Activated naive CD4-positive, alpha-beta T cell treated with anti-CD3 and anti-CD28 coated beads, Interleukin-2, amount 10 ng/mL, durations not matched to agents 7 days and 5 days (primary cell): ENCODE results near the gene GNPTAB.
A peak's percentile ranks its signal among the peaks of the same experiment; 100 is the strongest.

Source experiments
- CTCF ChIA-PET: fragments of 350-600 bp; sonication (Branson Sonifier 250); formaldehyde crosslinking; loops from one replicate; lab custom pipeline; 2021; ENCODE audit warnings: antibody characterized with exemption; lab: Charles Lee
- DNase-seq: peaks from one replicate; pipeline ENCODE4 v3.0.0-alpha.2; 2020
- H3K27ac Mint-ChIP-seq: one replicate; pipeline ENCODE4 v1.8.0; 2021; ENCODE audit warnings: mild to moderate bottlenecking, moderate library complexity, mixed read lengths
- H3K27me3 Mint-ChIP-seq: one replicate; pipeline ENCODE4 v1.8.0; 2021; ENCODE audit warnings: mild to moderate bottlenecking, mixed read lengths
- H3K36me3 Mint-ChIP-seq: one replicate; pipeline ENCODE4 v1.8.0; 2021; ENCODE audit warnings: mixed read lengths
- H3K4me1 Mint-ChIP-seq: one replicate; pipeline ENCODE4 v1.8.0; 2021; ENCODE audit warnings: mixed read lengths
- H3K4me3 Mint-ChIP-seq: one replicate; pipeline ENCODE4 v1.8.0; 2021; ENCODE audit warnings: mild to moderate bottlenecking, moderate library complexity, mixed read lengths
- H3K9me3 Mint-ChIP-seq: one replicate; pipeline ENCODE4 v1.8.0; 2021; ENCODE audit warnings: mixed read lengths

Gene GNPTAB

DNA sequence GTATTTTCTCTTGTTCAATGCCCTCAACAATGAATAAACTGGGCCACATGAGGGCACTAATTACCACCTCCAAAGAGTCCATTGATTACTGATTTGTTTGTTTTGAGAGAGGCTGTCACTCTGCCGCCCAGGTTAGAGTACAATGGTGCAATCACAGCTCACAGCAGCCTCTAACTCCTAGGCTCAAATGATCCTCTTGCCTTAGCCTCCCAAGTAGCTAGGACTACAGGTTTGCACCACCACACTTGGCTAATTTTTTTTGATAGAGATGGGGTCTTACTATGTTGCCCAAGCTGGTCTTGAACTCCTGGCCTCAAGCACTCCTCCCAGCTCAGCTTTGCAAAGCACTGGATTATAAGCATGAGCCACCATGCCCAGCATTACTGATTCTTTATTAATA is 63.2 kb downstream of the GNPTAB start:
- Mint-ChIP-seq H3K9me3 (no peaks in the 10 kb centered on the region), H3K27ac (no peak overlapping the region), H3K36me3 (peaks cover 35% of the 10 kb centered on the region), H3K27me3 (no peaks in the 10 kb centered on the region), H3K4me3 (no peak overlapping the region), H3K4me1 (peaks cover 13% of the 10 kb centered on the region)
- DNase-seq = no peak
- CTCF ChIA-PET = interaction anchor here (1.2 to 6.8 kb wide), 3 partner anchors 62 to 353 kb away, joined by 4 to 151 read pairs (median 9); partner anchors contain the start of gene GNPTAB

DNA sequence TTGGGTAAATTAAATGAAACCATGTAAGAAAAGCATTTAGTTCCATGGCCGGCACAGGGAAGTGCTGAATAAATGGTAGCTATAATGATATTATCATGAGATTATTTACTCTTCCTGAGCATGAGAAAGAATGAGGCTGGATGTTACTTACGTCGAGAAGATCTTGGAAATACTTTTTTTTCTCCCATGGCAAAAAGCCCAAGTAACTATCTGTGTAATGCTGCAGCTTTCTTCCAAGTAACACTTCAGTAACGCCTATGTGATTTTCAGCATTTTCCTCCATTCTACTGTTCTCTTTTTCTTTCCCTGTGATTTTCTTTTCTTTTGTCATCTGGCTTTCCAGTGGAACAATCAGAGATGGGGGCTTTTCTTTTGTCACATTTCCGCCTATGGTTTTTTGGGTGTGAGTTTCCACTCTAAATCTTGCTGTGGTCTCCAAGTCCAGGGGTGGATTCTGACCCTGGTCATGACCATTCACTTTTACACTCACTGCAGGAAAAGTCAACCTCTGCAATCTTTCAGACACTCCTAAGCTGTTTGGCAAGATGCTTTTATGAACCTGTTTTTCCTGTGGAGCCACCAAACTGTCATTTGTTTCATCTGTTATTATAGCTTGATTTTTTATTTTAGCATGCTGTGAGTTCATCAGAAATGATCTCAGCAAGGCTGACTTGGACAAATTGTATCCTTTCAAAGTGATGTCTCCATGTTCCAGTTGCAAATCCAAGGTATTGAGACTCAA is 66.5 kb downstream of the GNPTAB start:
- CTCF ChIA-PET = no interaction called here
- peak overlapping the region; percentile 31 for H3K27ac Mint-ChIP-seq
- no peak for DNase-seq
- no peaks in the 10 kb centered on the region for H3K27me3 Mint-ChIP-seq
- no peak overlapping the region for H3K4me3 Mint-ChIP-seq
- H3K4me1 Mint-ChIP-seq = no peaks in the 10 kb centered on the region
- H3K36me3 Mint-ChIP-seq = peaks cover 28% of the 10 kb centered on the region
- no peaks in the 10 kb centered on the region for H3K9me3 Mint-ChIP-seq

DNA sequence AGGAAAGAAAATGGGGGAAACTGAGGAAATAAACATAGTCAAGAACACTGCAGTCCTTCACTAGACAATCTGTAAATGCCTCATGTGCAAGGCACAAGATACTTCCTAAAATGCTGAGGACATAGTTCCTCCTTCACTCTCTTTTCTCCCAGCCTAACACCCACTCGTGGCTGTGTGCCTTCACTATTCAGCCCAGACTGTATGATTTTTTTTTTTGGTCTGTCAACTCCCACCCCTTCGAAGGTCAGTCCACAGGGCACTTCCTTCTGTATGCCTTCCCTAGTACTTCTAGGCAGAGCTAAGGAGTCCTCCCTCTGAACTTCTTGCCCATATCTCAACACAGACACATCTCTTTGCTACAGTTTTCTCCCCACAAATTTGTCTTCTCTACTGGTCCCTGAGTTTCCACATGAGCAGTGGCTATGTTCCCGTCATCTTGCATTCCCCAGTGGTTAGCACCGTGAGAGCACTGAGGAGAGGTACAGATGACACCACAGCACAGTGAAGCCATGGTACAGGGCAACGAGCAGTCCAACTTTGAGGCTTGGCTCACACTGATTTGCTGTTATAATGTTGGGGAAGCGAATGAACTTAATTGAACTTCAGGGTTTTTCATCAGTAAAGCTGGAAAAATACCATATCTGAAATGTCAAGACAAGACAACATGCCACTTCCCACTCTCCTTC is 67.4 kb downstream of the GNPTAB start:
- Mint-ChIP-seq H3K4me3 (no peak overlapping the region), H3K27ac (no peak overlapping the region), H3K4me1 (no peaks in the 10 kb centered on the region), H3K9me3 (no peaks in the 10 kb centered on the region), H3K27me3 (no peaks in the 10 kb centered on the region), H3K36me3 (peaks cover 31% of the 10 kb centered on the region)
- no peak for DNase-seq
- CTCF ChIA-PET = no interaction called here

DNA sequence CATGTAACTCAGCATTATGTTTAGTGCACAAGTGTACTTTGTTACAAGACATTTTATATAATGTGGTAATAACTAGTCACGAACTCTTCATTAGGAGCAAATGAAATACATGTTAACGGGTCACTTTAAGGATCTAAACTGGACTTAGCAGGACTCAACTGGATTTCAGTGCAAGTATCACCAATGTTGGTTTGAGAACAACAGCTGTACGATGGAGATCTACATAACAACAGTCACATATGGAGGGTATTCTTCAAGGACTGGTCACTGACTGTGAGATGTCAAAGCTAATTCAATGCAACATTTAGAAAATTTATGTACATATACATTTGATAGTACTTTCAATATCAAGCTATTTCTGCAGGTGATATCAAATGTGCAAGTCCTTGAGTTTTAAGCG is 69.0 kb downstream of the GNPTAB start:
- no peak overlapping the region for H3K27ac Mint-ChIP-seq
- CTCF ChIA-PET = interaction anchor here (1.1 kb wide), 1 partner anchor 12 kb away, joined by 3 read pairs; no protein-coding TSS in a partner anchor
- H3K36me3 Mint-ChIP-seq = peaks cover 31% of the 10 kb centered on the region
- H3K9me3 Mint-ChIP-seq = no peaks in the 10 kb centered on the region
- H3K4me1 Mint-ChIP-seq = no peaks in the 10 kb centered on the region
- no peak for DNase-seq
- no peak overlapping the region for H3K4me3 Mint-ChIP-seq
- H3K27me3 Mint-ChIP-seq = no peaks in the 10 kb centered on the region

DNA sequence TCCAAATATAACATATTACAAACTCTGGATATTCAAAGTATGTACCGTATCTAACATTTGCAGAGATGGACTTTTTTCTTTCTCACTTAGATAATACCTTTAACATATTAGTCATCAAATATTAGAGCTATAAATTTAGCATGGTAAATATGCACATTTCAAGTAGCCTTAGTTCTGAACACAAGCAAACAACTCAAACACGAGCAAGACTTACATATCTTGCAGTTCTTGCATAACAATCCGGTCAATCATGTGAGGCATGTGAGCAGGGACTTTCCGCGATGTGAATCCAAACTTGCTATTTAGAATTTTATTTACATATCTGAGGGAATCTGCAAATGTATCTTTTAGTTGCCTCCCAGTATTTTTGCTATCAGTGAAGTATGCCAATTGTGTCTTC is 69.4 kb downstream of the GNPTAB start:
- H3K27me3 Mint-ChIP-seq = no peaks in the 10 kb centered on the region
- H3K36me3 Mint-ChIP-seq = peaks cover 31% of the 10 kb centered on the region
- no peak overlapping the region for H3K4me3 Mint-ChIP-seq
- H3K4me1 Mint-ChIP-seq = no peaks in the 10 kb centered on the region
- DNase-seq = no peak
- H3K27ac Mint-ChIP-seq = no peak overlapping the region
- CTCF ChIA-PET = no interaction called here
- H3K9me3 Mint-ChIP-seq = no peaks in the 10 kb centered on the region

DNA sequence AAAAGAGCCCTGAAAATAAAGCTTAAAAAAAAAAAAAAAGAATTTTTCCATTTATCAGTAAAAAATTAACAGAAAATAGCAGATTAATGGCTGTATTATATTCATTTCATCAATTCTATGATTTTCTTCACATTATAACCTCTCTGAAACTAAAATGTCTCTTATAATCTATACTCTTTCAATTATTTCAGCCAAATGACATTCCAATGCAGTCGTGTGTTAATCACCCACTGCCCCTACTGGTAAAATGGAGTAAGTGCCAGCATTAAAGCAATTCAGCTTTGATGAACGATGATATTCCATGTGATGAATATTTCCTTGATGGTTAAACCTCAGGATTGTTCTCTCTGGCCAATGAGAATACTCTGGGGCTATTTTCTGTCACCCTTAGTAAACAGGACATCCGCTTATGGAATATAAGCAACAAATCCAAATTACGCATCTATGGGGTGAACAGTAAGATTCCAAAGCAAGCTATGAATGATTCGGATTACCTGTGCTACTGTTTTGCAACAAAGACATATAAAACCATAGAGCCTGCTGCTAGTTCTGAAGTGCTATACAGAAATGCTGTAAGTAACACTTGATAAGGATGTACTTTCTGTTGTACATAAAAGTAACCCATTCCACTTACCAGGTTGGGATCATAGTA is 71.2 kb downstream of the GNPTAB start:
- H3K4me1 Mint-ChIP-seq = no peaks in the 10 kb centered on the region
- H3K27me3 Mint-ChIP-seq = no peaks in the 10 kb centered on the region
- H3K27ac Mint-ChIP-seq = no peak overlapping the region
- no peak overlapping the region for H3K4me3 Mint-ChIP-seq
- H3K36me3 Mint-ChIP-seq = peaks cover 29% of the 10 kb centered on the region
- H3K9me3 Mint-ChIP-seq = no peaks in the 10 kb centered on the region
- DNase-seq = no peak
- CTCF ChIA-PET = interaction anchor here (0.6 to 1.8 kb wide), 17 partner anchors 9 to 412 kb away, joined by 3 to 6 read pairs (median 3); no protein-coding TSS in a partner anchor

DNA sequence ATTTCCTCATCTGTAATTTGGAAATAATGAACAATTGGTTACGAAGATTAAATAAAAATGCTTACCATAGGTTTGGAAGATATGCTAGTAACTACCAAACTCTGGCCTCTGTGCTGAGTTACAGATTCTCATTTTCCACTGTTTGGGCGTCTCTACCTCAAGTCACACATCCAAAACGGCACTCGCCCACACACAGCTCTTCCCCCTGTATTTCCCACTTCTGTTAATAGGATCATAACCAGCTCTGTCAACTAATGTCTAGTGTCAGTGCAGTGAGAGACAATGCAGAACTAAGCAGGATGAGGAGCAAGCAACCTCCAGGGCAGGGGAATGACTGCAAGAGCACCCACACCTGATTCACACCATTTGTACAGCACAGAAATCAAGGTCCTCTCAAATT is 80.6 kb downstream of the GNPTAB start:
- no peak overlapping the region for H3K4me3 Mint-ChIP-seq
- H3K27me3 Mint-ChIP-seq = no peaks in the 10 kb centered on the region
- no peak overlapping the region for H3K27ac Mint-ChIP-seq
- H3K9me3 Mint-ChIP-seq = no peaks in the 10 kb centered on the region
- peaks cover 43% of the 10 kb centered on the region for H3K36me3 Mint-ChIP-seq
- no peaks in the 10 kb centered on the region for H3K4me1 Mint-ChIP-seq
- no peak for DNase-seq
- CTCF ChIA-PET = interaction anchor here (1.5 kb wide), 1 partner anchor 10 kb away, joined by 4 read pairs; no protein-coding TSS in a partner anchor

DNA sequence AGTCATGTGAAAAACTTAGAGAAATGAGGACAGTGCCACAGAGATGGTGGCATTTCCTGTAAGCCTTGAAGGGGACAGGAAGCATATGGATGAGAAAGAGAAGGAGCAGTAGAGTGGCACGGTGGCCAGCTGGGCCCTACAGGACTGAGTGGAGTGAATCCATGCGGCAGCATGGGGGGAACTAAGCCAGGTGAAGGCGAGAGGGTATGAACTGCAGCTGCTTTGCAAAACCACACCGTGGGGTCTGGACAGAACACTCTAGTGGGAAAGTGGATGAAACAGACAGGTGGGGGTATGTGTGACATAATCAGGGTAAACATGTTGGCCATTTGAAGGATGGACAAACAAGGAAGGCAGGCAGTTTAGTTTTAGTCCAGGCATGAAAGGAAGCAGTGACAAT is 81.1 kb downstream of the GNPTAB start:
- Mint-ChIP-seq H3K36me3 (peaks cover 43% of the 10 kb centered on the region), H3K27ac (no peak overlapping the region), H3K27me3 (no peaks in the 10 kb centered on the region), H3K4me3 (no peak overlapping the region), H3K9me3 (no peaks in the 10 kb centered on the region), H3K4me1 (peaks cover 2% of the 10 kb centered on the region)
- no peak for DNase-seq
- CTCF ChIA-PET = interaction anchor here (1.5 kb wide), 1 partner anchor 10 kb away, joined by 4 read pairs; no protein-coding TSS in a partner anchor

DNA sequence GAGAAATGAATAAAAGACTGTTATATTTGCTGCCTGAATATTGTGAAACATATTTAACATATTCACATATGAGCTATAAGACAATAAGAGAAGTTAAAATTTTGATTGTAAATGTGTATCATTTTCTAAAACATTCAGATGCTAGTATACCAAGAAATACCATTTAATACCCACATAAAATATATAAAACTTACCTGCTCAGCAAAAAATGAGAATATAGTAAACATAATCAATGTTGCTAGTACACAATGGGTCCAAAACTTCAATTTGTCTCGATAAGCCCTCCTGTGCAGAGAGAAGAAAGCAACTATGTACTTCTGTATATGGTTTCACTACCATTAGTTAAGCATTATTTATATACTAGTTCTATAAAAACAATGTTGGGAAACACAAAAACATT is 81.9 kb downstream of the GNPTAB start:
- DNase-seq = no peak

DNA sequence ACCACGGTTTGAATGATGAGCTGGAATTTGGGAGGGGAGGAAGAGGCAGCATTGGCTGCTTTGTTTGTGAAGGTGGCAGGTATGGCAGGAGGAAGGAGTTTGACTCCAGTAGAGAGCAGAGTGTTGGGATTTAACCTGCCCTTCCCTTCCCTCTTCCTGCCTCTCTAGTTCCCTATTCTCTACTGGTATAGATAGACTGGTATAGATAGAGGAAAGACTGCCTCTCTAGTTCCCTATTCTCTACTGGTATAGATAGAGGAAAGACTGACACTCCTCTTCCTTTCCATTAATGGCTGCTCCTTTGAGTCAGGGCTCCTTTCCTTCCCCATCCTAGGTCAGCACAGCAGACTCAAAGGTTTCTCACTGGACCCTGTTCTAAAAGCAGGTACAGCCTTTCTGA is 83.1 kb downstream of the GNPTAB start:
- Mint-ChIP-seq H3K27ac (no peak overlapping the region), H3K27me3 (no peaks in the 10 kb centered on the region), H3K4me3 (no peak overlapping the region), H3K36me3 (peaks cover 45% of the 10 kb centered on the region), H3K9me3 (no peaks in the 10 kb centered on the region), H3K4me1 (peaks cover 16% of the 10 kb centered on the region)
- CTCF ChIA-PET = interaction anchor here (1.0 kb wide), 1 partner anchor 92 kb away, joined by 3 read pairs; no protein-coding TSS in a partner anchor
- no peak for DNase-seq

More for the DNA sequence above, 81.9 kb downstream of the GNPTAB start:
- peaks cover 8% of the 10 kb centered on the region for H3K4me1 Mint-ChIP-seq
- peaks cover 48% of the 10 kb centered on the region for H3K36me3 Mint-ChIP-seq
- CTCF ChIA-PET = interaction anchor here (1.5 kb wide), 1 partner anchor 11 kb away, joined by 4 read pairs; no protein-coding TSS in a partner anchor
- H3K4me3 Mint-ChIP-seq = no peak overlapping the region
- no peak overlapping the region for H3K27ac Mint-ChIP-seq
- H3K27me3 Mint-ChIP-seq = no peaks in the 10 kb centered on the region
- H3K9me3 Mint-ChIP-seq = no peaks in the 10 kb centered on the region

DNA sequence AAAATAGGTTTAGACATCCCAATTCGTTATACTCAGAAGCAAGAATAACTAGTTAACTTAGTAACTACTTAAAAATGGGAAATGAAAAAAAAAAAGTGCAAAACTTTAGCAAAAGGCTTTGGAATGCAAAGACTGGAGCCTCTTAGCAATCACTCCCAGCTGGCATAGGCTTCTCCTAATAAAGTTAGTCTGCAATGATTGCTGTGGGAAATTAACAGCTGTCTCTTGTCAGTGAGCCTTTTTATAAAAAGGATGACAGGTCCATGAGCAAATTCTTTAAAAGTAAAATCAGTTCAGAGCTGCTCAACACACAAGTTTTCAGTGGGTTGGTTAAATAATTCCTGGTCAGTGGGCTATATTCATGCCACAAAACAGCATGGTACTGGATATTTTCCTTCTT is 84.1 kb downstream of the GNPTAB start:
- no peaks in the 10 kb centered on the region for H3K9me3 Mint-ChIP-seq
- no peak for DNase-seq
- no peaks in the 10 kb centered on the region for H3K27me3 Mint-ChIP-seq
- no peak overlapping the region for H3K4me3 Mint-ChIP-seq
- H3K4me1 Mint-ChIP-seq = peaks cover 16% of the 10 kb centered on the region
- CTCF ChIA-PET = interaction anchor here (1.0 kb wide), 3 partner anchors 10 to 93 kb away, joined by 3 read pairs; no protein-coding TSS in a partner anchor
- H3K27ac Mint-ChIP-seq = no peak overlapping the region
- H3K36me3 Mint-ChIP-seq = peaks cover 39% of the 10 kb centered on the region

DNA sequence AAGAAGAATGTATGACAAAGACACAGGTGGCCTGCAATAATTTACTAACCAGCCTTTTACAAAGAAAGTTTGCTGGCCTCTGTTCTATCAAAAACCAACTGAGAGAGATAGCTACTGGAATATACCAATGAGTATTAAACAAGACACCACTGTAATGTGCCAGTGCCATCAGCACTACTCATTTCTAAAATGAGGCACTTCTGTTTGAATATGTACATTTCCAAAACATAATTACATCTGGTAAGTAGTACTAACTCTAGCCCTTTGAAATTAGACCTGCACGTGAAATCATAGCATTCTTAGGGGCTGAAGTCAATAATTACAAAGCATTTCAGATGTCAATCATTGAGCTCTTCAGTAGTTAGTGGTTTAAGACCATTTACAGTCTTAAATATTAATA is 84.6 kb downstream of the GNPTAB start:
- H3K9me3 Mint-ChIP-seq = no peaks in the 10 kb centered on the region
- no peak overlapping the region for H3K4me3 Mint-ChIP-seq
- no peak overlapping the region for H3K27ac Mint-ChIP-seq
- H3K36me3 Mint-ChIP-seq = peaks cover 37% of the 10 kb centered on the region
- H3K27me3 Mint-ChIP-seq = no peaks in the 10 kb centered on the region
- no peak for DNase-seq
- CTCF ChIA-PET = interaction anchor here (1.0 kb wide), 2 partner anchors 11 to 14 kb away, joined by 3 read pairs; no protein-coding TSS in a partner anchor
- H3K4me1 Mint-ChIP-seq = peaks cover 16% of the 10 kb centered on the region

DNA sequence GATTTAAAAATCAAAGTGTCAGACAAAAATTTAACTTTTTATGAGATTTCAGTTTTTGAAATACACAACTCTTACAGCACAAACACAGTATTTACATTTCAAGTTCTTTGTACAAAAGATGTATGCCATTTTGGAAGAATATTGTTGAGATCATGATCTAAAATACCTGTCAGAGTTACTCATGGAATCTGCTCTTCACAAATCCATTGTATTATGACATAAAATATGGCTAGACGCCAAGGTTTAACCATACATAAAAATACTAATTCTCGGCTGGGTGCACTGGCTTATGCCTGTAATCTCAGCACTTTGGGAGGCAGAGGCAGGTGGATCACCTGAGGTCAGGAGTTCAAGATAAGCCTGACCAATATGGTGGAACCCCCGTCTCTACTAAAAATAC is 85.3 kb downstream of the GNPTAB start:
- Mint-ChIP-seq H3K4me3 (no peak overlapping the region), H3K4me1 (peaks cover 16% of the 10 kb centered on the region)

More for the DNA sequence above, 85.3 kb downstream of the GNPTAB start:
- no peak for DNase-seq
- Mint-ChIP-seq H3K36me3 (peaks cover 32% of the 10 kb centered on the region), H3K27me3 (no peaks in the 10 kb centered on the region), H3K9me3 (no peaks in the 10 kb centered on the region), H3K27ac (no peak overlapping the region)
- CTCF ChIA-PET = interaction anchor here (1.0 kb wide), 1 partner anchor 14 kb away, joined by 3 read pairs; no protein-coding TSS in a partner anchor
